NCI-H2196 treated with DMSO at 0.1 percent for 48 hours (cell line): ENCODE results near the gene PRPF4.
A peak's percentile ranks its signal among the peaks of the same experiment; 100 is the strongest.
"Not testable (repeated sequence)": the region's sequence is repeated elsewhere in the genome, so short reads cannot be mapped to it uniquely, and the experiment has no call there.

Experiments
- DNase-seq: peaks from one replicate; lab custom pipeline; 2025; ENCODE audit not compliant: unreplicated experiment; lab: John Stamatoyannopoulos, UW

The PRPF4 gene

DNA sequence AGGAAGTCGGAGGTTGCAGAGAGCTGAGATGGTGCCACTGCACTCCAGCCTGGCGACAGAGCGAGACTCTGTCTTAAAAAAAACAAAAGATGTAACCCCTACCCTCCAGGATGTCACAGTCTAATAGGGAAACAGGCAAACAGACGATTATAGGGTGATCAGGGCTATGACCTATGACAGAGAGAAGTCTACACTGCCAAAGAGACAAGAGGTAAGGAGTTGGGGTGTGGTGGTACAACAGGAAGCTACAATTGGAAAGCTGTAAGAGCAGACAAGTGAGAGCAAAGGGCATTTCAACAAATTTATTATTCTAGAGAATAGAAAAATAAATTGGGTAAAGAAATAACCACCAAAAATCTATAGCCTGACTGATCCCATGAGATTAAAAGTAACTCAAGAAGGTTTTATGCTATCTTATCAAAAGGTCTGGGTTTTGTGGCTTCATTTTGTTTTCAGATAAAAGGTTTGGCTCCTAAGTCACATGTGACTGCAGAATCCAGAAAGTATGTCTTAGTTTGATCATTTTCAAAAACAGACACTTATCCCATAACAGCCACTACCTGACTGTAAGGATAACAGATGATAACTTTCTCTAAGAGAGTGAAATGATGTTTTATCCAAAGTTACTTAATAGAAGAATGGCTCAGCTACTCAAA, 7.4 kb upstream of the PRPF4 start:
- DNase-seq = no peak

DNA sequence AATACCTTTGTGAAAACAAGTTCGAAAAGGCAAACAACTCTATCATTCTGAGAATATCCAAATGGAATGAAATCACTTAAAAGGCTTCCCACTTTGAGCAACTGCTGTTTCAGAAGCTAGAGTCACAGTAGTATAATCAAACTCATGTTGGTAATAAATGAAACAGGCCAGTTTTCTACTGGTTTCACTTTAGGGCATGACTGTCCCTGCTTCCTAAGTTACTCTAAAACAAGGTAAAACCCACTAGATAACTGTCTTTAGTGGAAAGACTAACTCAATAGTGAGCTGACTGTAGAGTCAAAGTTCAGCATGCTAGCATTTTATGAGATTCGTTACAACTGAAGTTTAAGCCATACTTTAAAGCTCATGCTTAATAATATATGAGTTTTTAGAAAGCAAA, 6.1 kb upstream of the PRPF4 start:
- DNase-seq = no peak

DNA sequence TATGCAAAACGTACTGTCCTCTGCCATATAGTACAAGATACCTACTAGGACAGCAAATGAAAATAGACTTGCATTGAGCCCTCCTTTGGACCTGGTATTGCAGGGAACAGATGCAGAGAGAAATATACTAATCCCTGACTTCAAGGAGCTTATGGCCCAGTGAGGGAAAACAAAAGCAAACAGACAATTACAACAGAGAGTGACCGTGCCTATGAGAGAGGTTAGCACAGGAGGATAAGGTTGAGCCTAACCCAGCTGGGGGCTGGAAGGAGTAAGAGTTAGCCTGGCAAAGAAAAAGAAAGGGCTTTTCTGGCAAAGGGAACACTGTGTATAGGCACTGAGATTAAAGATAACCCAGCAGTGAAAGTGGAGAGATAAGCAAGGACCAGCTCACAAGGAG, 5.6 kb upstream of the PRPF4 start:
- DNase-seq = no peak

DNA sequence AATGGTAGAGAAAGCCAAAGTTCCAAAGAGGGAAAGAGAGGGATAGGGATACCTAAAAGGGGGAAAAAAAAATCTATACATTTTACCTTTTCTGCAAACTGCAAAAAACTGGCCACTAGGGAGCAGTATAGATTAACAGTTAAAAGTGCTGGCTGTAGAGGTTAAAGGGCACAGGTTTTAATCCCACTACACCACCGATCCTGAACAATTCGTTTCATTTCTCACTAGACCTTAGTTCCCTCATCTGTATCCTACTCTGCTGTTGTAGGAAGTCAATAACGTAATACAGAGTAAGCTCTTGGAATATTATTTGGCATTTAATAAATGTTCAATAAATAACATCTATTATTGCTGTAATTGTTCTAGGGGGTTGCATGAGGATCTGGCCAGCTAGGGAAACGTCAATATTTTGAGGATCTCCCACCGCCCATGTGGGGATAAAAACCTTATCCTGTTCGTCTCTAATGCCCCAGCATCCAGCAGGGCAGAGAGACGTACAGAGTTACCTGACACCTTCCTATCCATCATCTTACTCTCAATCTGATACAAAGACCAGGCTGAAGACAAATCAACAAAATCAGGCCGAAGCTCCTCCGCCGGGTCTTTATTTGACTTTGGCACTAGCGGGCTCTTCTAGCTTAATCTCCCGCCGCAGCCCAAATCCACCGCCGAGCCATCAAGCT, 843 bp upstream of the PRPF4 start:
- DNase-seq = peak; percentile 55

DNA sequence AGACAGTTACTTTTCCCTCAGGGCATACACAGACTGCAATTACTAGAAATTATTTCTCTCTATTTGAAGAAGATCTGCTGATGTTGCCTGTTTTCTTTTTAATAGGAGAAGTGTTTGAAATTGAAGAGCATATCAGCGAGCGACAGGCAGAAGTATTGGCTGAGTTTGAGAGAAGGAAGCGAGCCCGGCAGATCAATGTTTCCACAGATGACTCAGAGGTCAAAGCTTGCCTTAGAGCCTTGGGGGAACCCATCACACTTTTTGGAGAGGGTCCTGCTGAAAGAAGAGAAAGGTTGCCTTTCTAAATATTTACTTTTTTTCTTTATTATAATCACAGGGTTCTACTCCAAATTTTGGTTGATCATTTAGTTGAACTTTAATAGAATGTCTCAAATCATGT, 3.4 kb downstream of the PRPF4 start:
- DNase-seq = no peak

DNA sequence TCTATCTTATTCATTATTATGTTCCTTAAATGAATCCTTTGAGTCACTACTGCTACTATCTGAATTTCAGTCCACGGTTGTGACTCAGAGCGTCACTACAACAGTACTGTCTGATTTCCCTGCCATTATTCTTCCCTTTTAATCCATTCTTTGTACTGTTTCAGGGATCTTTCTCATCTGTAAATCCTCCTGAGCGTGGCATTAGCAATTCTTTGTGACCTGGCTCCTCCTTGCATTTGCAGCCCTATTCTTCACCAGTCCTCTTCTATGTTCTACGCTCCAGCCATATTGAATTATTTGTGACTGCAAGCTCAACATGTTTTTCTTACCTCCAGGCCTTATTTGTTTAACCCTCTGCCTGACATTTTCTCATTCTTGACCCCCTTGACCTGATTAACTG, 5.9 kb downstream of the PRPF4 start:
- DNase-seq = no peak

DNA sequence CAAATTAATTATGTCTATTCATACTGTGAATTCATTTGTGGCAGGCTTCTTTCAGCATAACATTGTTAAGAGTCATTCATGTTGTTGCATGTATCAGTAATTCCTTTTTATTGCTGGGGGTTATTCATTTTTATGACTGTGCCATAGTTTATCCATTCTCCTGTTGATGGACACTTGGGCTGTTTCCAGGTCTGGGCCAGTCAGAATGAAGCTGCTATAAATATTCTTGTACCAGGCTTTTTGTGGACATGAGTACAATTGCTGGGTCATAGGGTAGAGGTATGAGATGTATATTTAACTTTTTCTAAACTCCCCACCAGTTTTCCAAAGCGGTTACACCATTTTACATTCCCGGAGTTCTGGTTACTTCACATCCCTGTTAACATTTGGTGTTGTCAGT, 13.6 kb downstream of the PRPF4 start:
- no peak for DNase-seq

DNA sequence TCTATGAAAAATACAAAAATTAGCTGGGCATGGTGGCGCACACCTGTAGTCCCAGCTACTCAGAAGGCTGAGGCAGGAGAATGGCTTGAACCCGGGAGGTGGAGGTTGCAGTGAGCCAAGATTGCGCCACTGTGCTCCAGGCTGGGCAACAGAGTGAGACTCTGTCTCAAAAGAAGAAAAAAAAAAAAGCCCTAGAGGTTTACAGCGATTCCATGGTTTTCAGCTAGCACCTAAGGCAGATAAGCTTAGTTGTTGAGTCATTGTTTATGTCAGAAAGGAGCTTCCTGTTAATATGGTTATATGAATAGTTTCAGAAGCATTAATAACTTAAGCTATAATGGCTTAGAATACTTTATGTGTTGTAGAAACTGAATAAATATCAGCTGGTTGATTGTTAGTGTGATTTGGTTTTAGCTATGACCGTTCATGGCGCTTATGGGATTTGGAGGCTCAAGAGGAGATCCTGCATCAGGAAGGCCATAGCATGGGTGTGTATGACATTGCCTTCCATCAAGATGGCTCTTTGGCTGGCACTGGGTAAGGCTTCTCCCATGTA, 14.7 kb downstream of the PRPF4 start:
- DNase-seq = no peak

DNA sequence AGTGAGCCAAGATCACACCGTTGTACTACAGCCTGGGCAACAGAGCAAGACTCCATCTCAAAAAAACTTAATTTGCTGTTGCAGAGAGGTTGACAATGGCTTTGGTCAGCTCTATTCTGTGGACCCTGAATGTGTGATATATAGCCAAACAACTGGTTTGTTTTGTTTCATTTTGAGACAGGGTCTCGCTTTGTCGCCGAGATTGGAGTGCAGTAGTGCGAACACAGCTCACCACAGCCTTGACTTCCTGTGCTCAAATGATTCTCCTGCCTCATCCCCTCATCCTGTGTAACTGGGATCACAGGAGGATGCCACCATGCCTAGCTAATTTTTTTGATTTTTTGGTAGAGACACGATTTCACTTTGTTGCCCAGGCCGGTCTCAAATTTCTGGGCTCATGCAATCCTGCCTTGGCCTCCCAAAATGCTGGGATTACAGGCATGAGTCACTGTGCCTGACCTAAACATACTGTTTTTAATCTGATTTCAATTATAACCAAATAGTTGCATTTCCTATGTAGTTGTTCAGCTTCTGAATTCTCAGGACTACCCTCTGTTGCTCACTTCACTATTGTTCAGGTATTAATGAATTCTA, 17.9 kb downstream of the PRPF4 start:
- DNase-seq = no peak

DNA sequence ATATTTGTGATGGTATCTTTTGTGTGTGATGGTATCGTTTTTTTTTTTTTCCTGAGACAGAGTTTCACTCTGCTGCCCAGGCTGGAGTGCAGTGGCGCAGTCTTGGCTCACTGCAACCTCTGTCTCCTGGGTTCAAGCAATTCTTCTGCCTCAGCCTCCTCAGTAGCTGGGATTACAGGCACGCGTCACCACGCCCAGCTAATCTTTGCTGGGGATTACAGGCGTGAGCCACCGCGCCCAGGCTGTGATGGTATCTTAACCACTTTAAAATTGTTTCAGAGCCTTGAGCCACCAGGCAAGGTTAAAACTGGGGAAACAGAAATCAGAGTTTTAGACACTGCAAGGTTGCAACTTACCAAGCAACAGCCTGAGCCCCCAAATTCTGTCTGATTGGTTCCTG, 20.8 kb downstream of the PRPF4 start:
- DNase-seq = not testable (repeated sequence)

DNA sequence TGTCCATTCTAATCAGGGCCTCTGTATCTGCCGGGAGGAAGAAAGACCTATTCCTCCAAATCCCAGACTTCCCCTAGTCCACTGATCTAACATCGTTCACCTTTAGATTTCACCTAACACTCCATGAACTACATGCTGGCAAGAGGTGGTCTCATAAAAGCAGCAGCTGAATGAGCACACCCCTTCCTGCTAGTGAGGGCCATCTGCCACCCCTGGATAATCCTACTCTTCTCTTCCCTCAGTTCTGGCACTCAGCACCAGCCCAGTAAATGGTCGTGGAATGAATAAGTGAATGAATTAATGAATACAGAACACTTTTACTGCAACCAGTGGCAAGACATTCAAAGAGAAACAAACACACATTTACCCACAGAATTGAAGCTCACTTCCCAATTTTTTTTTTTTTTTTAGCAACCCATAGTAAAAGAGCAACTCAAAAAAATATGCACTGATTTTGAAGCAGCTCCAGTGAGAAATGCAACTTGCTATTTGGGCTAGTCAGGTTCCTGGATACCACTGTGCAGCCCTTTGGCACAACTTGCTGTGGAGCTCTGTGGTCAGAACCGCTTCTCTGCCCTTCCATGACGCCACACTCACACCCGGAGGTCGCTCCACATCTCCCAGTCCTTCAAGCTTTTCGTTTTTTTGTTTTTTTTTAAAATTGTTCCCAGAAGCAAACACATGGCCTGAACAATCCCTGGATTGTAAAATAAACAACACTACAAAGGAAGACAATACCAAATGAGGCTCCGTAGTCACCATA, 21.5 kb downstream of the PRPF4 start:
- no peak for DNase-seq

DNA sequence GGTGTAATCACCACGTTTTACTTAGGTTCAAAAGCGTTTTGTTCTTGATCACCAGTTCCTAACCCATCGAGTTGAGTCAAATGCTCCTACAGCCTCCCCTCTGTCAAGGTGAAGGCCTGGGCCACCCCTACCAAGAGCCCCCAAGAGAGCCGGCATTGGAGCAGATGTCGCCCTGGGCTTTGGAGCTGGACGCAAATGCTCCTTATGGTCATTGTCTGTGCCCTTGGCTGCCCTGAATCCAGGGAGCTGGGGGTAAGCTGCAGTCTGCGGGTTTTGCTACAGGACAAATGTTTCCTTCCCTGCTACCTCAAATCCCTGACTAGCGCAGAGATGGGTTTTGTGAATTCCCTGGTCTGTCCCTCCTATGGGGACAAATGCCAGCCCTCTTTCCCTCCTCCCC, 22.9 kb downstream of the PRPF4 start:
- DNase-seq = no peak

DNA sequence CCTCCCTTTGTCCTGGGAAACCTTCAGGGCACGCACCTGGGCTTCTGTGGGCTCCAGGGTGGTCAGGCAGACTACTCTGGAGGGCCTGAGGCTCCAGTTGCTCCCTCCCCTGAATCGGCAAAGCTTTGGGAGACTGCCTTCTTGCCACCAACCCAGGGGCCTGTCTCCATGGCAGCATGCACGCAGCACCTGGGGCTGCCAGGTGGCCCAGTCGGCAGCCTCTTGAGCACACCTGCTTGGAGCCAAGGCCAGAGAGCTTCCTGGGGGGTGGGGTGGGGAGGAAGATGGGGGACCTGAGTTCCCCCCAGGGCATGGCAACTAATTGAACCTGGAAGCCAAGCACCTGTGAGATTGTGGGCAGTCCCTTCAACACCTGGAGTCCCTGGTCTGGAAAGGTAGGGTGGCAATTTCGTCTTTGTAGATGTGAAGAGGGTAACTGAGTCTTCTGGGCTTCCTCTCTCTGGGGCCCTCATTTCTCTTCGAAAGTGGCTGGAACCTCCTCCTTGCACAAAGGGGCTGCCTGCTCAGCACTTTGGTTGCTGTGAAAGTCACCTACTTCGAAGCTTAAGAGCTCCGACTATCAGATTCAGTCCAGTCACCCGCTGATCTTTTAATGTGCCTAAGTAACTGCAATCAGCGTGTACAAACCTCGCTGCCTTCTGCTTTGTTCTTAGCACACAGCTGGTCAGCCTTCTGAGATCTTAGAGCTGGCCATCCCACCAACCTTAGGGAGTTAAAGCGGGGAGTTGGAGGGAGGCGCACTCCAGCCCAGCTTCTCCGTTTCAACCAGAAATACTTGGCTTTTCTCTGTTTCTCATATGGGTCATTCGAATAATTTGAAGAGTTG, 23.7 kb downstream of the PRPF4 start:
- DNase-seq = peak; percentile 75

DNA sequence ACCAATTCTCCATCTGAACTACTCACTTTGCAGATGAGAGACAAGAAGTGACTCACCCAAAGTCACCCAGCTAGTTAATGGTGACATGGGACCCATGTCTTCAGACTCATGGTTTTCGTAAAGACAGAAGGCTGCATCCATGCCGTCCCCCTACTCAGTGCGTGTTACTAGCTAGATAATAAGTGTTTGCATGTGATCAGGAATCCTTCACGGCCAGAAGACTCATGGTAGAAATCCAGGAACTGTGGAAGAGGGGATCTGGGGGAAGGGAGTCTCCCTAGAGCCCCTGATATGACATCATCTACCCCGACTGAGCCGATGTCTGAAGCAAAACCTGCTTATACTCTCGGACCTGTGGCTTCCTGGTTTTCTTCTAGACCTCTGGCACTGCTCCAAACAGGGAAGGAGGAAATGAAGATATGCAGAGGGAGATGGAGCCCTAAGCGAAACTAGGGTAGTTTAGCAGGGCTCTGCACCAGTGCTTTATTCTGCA, 24.4 kb downstream of the PRPF4 start:
- peak; percentile 69 for DNase-seq

DNA sequence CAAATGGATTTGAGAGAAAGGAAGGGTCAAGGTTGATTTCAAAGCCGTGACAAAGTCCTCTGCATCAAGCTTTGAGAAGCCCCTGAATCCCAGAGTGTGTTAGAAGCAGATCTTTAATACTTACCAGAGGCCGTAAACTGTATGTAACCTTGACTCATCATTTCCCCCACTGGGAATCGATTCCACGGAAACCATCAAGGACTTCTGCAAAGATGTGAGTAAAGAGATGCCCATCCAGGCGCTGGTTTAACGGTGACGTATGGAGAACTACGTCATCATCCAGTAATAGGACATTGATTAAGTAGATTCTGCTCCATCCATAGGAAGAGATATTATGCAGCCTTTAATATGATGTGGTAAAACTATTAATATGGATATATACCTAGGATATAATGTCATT, 26.1 kb downstream of the PRPF4 start:
- no peak for DNase-seq

DNA sequence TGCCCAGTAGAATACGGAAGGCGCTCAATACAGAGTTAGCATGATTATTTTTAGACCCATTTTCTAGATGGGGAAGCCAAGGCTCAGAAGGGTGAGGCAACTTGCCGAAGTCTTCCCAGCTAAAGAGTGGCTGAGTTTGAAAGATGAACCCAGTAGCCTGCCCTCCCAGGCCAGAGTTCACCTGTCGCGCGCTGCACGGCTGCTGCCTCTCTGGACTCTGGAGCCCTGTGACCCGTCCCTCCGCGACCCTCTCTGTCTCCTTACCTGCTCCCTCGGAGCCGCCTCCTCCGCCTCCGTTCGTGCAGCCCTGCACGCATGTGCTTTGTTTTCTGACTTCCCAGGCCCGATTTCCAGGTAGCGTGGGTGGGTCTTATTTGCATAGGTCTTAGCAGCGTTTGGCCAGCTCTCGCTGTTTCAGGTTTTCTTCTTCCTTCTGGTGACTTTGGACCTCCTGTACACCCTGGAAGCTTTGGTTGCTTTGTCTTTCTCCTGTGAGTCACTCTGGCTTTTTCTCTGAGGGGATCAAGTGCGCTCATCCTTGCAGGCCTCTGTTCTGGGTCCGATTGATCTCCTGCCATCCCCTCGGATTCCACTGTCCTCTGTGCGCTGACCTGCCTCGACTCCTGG, 27.4 kb downstream of the PRPF4 start, which contains the start of gene RNF183:
Gene RNF183 (minus strand): TSS at position 585 of the 627 bp plus-strand sequence. CDS start 5,192 bp downstream, outside the sequence.
- no peak for DNase-seq

DNA sequence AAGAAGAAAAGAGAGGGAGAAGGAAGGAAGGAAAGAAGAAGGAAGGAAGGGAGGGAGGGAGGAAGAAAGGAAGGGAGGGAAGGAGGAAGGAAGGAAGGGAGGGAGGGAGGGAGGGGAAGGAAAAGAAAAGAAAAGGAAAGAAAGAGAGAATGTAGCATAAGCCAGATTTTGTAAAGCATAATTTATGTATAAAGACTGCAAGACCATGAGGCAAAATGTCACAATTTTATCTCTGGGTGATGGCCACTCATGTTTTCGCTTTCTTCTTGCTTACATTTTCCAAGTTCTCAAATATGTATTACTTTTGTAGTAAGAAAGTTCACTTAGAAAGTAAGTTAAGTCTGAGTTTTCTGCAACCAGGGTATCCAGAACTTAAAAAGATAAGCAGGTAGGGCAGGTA, 31.1 kb downstream of the PRPF4 start:
- no peak for DNase-seq

DNA sequence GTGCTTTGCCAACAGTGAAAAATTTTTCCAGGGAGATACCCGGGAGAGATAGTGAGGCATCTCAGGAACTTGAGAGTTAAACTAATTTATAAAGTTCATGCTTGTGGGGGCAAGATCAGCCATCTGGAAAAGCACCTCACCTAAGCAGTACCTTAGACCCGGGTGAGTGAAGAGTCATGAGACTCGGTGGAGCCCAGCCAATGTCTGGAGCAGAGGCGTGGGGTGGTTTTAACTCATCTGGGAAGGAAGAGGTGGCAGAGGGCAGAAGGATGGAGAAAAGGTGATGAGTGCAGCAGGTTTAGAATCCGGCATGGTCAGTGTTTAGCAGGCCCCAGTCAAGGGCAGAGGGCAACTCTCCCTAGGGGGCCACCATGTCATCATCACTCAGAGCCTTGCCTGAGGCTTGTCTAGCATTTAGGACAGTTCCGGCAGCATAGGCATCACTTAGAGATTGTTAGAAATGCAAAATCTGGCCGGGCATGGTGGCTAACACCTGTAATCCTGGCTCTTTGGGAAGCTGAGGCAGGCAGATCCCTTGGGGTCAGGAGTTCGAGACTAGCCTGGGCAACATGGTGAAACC, 32.0 kb downstream of the PRPF4 start:
- DNase-seq = no peak

DNA sequence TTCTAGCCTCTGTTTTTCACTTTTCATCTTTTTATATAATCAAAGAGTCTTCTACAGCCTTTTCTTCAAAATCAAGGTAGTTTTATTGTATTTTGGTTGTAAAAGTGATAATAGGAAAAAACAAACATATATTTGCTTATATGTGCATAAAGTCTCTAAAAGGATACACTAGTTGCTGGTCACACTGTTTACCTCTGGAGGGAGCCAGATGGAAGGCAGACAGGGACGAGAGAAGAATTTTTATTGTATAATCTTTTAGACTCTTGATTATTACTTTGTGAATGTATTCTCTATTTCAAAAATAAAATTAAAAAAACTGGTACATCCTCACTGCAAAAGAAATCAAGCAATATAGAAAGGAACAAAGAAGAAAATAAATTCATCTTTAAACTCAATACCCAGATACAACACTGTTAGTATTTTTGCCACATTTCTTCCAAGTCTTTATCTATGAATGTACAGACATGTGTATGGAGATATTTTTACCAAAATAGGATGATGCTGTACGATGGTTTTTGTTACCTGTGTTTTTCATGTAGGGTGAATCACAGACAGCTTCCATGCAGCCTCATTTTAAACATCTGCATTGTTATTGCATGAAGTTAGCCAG, 33.9 kb downstream of the PRPF4 start:
- peak; percentile 11 for DNase-seq
